GM19099 (cell line): ENCODE measurements around the gene GK2.

Experiments used
- POLR2A ChIP-seq: IDR thresholded peaks from 3 replicates; pipeline ENCODE4 v1.6.1; 2011; ENCODE audit warnings: low read depth; ENCODE audit not compliant: insufficient read length; ENCODE audit errors: extremely low read depth

Gene GK2

GRCh38 chr4:79408063-79408462 is at the start of gene GK2:
GK2 (minus strand) TSS chr4:79408228; CDS start chr4:79408200, 28 bp downstream.
- no peak for TF ChIP-seq POLR2A

DNA sequence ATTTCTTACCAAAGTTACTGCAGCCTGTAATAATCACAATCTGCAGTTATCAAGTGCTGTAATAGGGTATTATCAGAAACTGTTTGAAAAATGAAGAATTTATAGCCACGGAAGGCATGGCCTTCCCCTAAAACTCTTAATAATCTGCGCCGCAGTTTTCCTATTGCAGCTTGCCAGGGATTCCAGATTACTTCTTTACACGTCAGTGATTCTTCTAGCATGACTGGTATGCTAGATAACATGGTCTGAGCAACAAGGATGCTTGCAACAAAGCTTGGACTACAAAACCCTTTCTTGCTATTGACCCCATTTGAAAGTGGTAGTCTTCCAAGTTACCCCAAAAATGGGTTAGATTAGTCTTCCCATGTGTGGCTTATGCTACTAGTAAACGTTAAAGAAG is 47.2 kb upstream of the GK2 start:
- no peak for TF ChIP-seq POLR2A

GRCh38 chr4:79454656-79455055 is 46.6 kb upstream of the GK2 start:
- TF ChIP-seq POLR2A, result no peak

DNA sequence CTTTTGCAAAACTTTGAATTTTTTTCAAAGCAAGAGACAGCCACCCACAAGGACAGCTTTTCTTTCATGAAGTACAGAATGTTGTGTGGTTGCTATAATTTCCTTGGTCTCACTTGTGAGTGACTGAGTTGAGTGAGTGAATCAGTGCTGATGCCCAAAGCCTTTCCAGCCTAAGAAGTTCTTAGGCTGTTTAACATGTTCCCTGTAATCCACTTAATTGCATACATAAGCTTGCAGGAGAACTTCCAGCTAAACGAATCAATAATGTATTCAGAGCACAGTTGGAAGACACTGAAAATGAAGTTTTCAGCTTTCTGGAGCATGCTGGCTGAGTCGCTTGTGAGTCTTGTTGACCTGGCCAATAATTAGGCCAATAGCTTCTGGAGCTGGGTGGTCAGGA is 42.0 kb upstream of the GK2 start:
- TF ChIP-seq POLR2A, result no peak

GRCh38 chr4:79446145-79446544 is 38.1 kb upstream of the GK2 start:
- no peak for TF ChIP-seq POLR2A

DNA sequence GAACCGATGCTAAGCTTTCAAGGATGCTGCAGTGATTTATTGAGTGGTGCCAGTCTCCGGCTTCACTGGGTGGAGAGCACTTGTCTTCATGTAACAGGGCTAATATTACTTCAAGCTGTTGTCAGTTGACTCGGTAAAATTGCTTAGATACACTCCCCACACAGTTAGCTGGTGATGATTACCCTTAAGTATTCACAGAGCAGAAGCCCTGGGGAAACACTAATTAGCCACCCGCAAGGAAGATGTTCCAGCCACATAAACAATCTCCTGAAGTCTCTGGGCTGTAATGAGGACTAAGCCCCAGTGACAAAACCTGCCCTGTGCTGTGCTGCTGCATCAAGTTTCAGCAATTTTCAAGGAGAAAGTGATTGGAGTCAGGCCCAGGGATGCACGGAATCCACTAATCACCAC is 37.3 kb upstream of the GK2 start:
- TF ChIP-seq POLR2A, result no peak

DNA sequence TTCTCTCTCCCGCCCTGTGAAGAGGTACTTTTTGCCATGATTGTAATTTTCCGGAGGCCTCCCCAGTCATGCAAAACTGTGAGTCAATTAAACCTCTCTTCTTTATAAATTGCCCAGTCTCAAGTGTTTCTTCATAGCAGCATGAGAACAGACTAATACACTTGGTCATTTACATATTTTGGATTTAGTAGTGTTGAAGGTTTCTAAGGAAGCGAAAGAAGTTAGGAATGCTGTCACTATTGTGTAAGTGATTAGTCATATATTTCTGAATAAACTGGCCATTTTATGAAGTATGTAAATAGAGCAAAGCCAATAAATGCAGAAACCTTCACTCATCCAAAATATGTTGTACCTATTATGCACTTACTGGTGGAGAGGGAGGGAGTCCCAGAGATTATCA is 34.4 kb upstream of the GK2 start:
- no peak for TF ChIP-seq POLR2A

DNA sequence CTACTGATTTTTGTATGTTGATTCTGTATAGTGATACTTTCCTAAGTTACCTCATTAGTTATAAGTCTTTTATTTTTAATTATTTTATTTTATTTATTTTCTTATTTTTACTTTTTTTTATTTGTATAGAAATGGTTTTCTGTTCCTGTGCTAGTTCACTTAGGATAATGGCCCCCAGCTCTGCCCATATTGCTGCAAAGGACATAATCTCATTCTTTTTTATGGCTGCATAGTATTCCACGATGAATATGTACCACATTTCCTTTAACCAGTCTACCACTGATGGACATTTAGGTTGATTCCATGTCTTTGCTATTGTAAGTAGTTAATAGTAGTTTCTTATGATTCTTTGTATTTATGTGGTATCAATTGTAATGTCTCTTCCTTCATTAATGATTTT is 31.5 kb upstream of the GK2 start:
- TF ChIP-seq POLR2A, result no peak

- TF ChIP-seq POLR2A, result no peak
These were observed 23.8 kb upstream of the GK2 start for GRCh38 chr4:79431839-79432238.

GRCh38 chr4:79429113-79429903 is 21.3 kb upstream of the GK2 start:
- TF ChIP-seq POLR2A, result no peak

DNA sequence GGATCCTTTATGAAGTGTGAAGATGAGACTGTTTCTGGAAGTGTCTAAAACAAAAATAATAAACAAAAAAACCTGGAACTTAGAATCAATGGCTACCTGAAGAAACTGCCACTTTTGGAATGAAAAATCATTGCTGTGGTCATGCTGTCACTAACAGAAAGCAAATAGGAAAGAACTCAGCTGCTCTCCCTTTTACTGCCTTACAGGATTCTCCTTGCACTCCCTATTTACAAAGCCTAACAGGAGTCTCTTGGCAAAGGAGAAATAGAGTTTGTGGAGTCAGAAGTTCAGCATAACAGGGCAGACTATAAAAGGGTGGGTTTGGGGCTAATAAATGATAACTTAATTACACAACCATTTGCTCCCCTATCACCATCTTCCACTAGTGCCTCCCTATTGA is 19.0 kb upstream of the GK2 start:
- TF ChIP-seq POLR2A, result no peak

DNA sequence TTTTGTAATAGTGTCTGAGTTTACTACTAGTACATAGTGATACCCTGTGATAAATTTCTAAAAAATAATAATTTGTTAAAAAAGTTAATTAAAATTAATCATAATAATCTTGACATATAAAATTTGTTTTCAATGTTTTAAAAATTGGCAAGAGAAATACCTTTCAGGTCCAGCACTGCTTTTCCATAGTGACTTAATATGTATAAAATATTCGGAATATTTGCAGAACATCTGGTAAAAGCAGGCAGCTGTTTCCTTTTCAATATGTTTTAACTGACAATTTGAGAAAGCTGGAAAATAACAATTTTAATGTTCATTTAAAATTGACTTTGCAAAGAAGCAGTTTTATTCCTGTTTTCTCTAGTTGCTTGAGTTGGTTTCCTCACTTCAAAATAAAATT is 17.6 kb upstream of the GK2 start:
- TF ChIP-seq POLR2A, result no peak

DNA sequence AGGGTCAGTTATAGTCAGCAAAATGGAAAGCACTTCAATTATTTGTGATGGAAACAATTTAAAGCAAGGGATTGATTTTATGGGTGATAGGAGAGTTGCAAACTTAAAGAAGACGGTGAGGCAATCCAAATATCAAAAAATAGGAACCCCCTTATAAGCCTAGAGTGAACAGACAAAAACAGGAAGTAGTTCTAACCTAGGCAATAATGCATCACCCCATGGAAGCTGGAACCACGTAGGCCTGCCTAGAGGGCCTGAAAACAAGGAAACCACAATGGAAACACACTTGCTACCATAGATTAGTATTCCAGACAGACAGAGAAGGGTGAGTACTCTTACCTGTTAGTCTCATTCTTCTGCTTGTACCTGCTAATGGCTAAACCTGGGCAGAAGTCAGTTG is 13.5 kb upstream of the GK2 start:
- TF ChIP-seq POLR2A, result no peak

DNA sequence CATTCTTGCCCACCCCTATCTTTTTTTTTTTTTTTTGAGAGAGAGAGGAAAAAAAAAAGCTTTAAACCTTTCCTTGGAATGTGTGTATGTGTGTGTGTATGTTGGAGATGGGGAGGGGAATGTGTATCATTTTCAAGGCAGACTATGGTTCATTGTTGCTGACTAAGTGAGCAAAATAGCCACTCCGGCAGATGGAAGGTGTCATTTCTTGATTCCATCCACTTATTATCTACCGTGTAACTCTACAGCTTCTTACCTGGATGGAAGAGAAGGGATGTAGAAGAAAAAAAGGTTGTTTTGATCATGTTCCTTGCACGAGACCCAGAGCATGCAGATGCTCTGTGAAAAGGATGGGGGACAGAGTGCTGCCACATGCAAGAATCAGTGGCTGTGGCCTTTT is 5.9 kb upstream of the GK2 start:
- TF ChIP-seq POLR2A, result no peak

DNA sequence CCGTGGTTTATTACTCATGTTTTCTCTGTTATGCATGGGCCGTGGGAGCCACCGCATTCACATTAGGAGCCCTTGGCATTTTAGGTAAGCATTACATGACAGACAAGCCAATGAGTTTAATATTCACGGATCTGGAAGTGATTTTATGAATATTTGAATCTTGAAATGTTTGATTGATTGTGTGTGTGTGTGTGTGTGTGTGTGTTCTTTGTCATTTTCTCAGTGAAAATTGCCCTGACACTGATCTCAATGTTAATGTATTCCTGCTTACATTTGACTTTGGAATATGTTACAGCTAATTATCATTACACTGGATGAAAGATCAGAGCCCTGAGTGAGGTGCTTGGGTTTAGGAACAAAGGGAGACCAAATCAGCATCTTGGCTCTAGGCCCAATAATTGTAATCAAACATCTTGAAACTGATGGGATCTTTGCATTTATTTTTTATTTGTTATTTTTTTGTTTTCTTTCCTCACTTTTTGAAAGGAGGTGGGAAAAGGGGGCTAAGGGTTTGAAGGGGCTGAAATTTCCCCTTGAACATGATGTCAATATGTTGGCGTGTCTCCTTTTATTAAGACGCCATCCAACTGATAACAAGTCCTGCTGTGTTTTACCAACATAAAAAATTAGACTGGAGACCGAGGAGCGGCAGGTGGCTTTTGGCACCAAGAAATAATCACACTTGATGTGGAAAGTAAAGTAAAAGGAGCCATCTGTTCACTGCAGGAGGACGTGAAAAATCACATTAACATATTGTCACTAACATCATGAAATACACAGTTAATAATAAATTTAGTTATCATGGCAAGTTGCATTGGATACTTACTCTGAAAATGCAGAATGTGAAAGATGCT is 5.2 kb upstream of the GK2 start:
- no peak for TF ChIP-seq POLR2A

- TF ChIP-seq POLR2A, result no peak
These were observed 3.4 kb downstream of the GK2 start for GRCh38 chr4:79404666-79405065.
